Mammary epithelial cell (primary cell): ENCODE data around the gene NID2.

Experiments used
- EZH2 ChIP-seq: IDR thresholded peaks from 2 replicates; pipeline ENCODE4 v1.6.1; 2012; ENCODE audit warnings: low read length, inconsistent platforms, borderline replicate concordance
- TF ChIP-seq, protein P1 (sequence below), 2 donors: IDR thresholded peaks in 1 of 2; conservative IDR thresholded peaks in 1 of 2; 2 replicates each; pipeline ENCODE4 v1.5.1; 2011 to 2012; ENCODE audit warnings: inconsistent platforms in 2 of 2, low read length in 2 of 2, mild to moderate bottlenecking in 2 of 2, control low read depth in 1 of 2, low read depth in 1 of 2; ENCODE audit not compliant: insufficient read depth in 1 of 2; ENCODE audit errors: extremely low read depth in 1 of 2

DNA sequence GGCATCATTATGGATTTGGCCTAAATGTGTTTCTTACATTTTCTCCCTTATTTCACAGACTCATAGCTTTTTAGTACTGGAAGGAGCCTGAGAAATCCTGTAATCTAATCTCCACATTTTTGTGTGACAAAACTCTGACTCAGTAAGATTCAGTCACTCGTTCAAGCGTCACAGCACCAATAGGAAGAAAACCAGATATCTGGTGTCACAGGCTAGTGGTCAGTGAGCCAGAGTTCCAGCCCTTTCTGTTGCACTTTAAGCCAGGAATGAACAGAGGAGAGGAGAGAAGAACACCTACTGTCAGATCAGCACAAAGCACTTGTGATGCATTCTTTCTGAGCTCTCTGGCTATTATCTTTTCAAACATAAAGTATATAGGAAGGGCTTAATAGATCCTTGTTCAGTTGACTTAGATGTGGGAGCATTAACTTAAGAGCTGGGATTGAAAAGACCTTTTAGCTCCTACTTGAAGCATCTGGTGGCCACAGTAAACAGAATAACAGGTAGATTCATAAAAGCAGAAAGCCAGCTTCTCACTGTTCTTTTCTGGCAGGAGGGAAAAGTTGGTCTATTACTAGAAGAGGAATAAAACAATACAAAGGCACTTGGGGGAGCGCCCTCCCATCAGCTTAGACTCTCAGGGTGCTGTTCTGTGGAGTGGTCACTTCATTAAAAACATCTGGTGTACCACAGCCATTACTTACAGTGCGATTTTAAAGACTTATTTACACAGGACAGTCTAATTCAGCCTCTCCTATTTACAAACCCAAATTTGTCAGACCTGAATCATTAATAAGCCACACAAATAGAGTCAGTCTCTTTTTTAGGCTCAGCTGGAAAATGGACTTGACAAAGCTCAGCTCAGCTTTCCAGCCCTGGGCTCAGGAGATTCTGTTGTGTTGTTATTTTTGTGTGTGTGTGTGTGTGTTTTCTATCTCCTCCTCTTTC, 12.2 kb upstream of the NID2 start:
- no peak for TF ChIP-seq EZH2
- TF ChIP-seq, protein P1, sequence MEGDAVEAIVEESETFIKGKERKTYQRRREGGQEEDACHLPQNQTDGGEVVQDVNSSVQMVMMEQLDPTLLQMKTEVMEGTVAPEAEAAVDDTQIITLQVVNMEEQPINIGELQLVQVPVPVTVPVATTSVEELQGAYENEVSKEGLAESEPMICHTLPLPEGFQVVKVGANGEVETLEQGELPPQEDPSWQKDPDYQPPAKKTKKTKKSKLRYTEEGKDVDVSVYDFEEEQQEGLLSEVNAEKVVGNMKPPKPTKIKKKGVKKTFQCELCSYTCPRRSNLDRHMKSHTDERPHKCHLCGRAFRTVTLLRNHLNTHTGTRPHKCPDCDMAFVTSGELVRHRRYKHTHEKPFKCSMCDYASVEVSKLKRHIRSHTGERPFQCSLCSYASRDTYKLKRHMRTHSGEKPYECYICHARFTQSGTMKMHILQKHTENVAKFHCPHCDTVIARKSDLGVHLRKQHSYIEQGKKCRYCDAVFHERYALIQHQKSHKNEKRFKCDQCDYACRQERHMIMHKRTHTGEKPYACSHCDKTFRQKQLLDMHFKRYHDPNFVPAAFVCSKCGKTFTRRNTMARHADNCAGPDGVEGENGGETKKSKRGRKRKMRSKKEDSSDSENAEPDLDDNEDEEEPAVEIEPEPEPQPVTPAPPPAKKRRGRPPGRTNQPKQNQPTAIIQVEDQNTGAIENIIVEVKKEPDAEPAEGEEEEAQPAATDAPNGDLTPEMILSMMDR (conservative IDR thresholded peaks at IDR 0.05 in 1 of 2, IDR thresholded peaks at IDR 0.05 in 1 of 2; ENCODE audit: extremely low read depth in 1 of 2, insufficient read depth in 1 of 2, low read depth in 1 of 2, low read length in 2 of 2): no peak
